AG08396 (cell line): ENCODE results near the gene FBLIM1.
"Not testable (repeated sequence)": the region's sequence is repeated elsewhere in the genome, so short reads cannot be mapped to it uniquely, and the experiment has no call there.

Experiments used
- DNase-seq: peaks from one replicate; pipeline ENCODE4 v3.0.0; 2012; ENCODE audit warnings: low spot score, mixed read lengths

The FBLIM1 gene

GRCh38 chr1:15816674-15817073 lies 58.1 kb downstream of the FBLIM1 start:
- DNase-seq = no peak

GRCh38 chr1:15820478-15820877 lies 61.9 kb downstream of the FBLIM1 start:
- DNase-seq = no peak

- no peak for DNase-seq
Measured at GRCh38 chr1:15825800-15826199, 67.2 kb downstream of the FBLIM1 start.

GRCh38 chr1:15826810-15827507 lies 68.4 kb downstream of the FBLIM1 start:
- DNase-seq = no peak

GRCh38 chr1:15827567-15827966 lies 69.0 kb downstream of the FBLIM1 start:
- not testable (repeated sequence) for DNase-seq

- not testable (repeated sequence) for DNase-seq
Measured at GRCh38 chr1:15828931-15829330, 70.3 kb downstream of the FBLIM1 start.

- no peak for DNase-seq
Measured at GRCh38 chr1:15830258-15830657, 71.7 kb downstream of the FBLIM1 start.

GRCh38 chr1:15833069-15833679 lies 74.6 kb downstream of the FBLIM1 start:
- DNase-seq = no peak

- peak; percentile 84 for DNase-seq
Measured at GRCh38 chr1:15833842-15834405, 75.3 kb downstream of the FBLIM1 start.

- DNase-seq = peak; percentile 87
Measured at GRCh38 chr1:15834406-15835204, 76.0 kb downstream of the FBLIM1 start.

- DNase-seq = peak; percentile 26
Measured at GRCh38 chr1:15835205-15835740, 76.7 kb downstream of the FBLIM1 start.

- DNase-seq = peak; percentile 97
Measured at GRCh38 chr1:15835741-15836510, 77.3 kb downstream of the FBLIM1 start.
